GM18870 (cell line): ENCODE data around the gene IL4I1.
"Not testable (repeated sequence)": the region's sequence is repeated elsewhere in the genome, so short reads cannot be mapped to it uniquely, and the experiment has no call there.

Experiments used
- ATAC-seq: cut with Tn5 transposase; IDR thresholded peaks from one replicate; pipeline ENCODE4 v1.9.1; 2021; ENCODE audit warnings: moderate library complexity; ENCODE audit not compliant: unreplicated experiment

Gene IL4I1

GRCh38 chr19:49896863-49897621, at the start of gene IL4I1:
Gene IL4I1 (minus strand): TSS chr19:49896887. CDS start chr19:49896160, 727 bp downstream.
- peak; percentile 50 for ATAC-seq

GRCh38 chr19:49946415-49946814, 49.7 kb upstream of the IL4I1 start:
- ATAC-seq, result no peak

GRCh38 chr19:49944567-49944966, 47.9 kb upstream of the IL4I1 start:
- not testable (repeated sequence) for ATAC-seq

GRCh38 chr19:49940482-49940791, 43.8 kb upstream of the IL4I1 start:
- no peak for ATAC-seq

- ATAC-seq, result no peak
These were observed 43.2 kb upstream of the IL4I1 start for GRCh38 chr19:49939721-49940481.

GRCh38 chr19:49938662-49939061, 42.0 kb upstream of the IL4I1 start:
- no peak for ATAC-seq

GRCh38 chr19:49937750-49938381, 41.2 kb upstream of the IL4I1 start:
- ATAC-seq, result no peak

GRCh38 chr19:49936549-49936948, 39.9 kb upstream of the IL4I1 start:
- no peak for ATAC-seq

GRCh38 chr19:49933643-49934042, 37.0 kb upstream of the IL4I1 start:
- ATAC-seq, result no peak

- ATAC-seq, result no peak
These were observed 36.0 kb upstream of the IL4I1 start for GRCh38 chr19:49932731-49933131.

GRCh38 chr19:49932041-49932451, 35.4 kb upstream of the IL4I1 start:
- ATAC-seq, result no peak

- no peak for ATAC-seq
These were observed 34.8 kb upstream of the IL4I1 start for GRCh38 chr19:49931293-49932040.

GRCh38 chr19:49930483-49931011, 33.9 kb upstream of the IL4I1 start:
- no peak for ATAC-seq

GRCh38 chr19:49929611-49930482, 33.2 kb upstream of the IL4I1 start:
- ATAC-seq, result peak; percentile 66

GRCh38 chr19:49929121-49929610, 32.5 kb upstream of the IL4I1 start, which contains the start of the genes ATF5 and NUP62:
Gene ATF5 (plus strand): TSS chr19:49929205. CDS start chr19:49930851, 1,646 bp downstream.
Gene NUP62 (minus strand): TSS chr19:49929504. CDS start chr19:49909807, 19,697 bp downstream.
- ATAC-seq, result peak; percentile 41

- no peak for ATAC-seq
These were observed 31.0 kb upstream of the IL4I1 start for GRCh38 chr19:49927526-49928264.

- no peak for ATAC-seq
These were observed 29.8 kb upstream of the IL4I1 start for GRCh38 chr19:49926515-49926914.

GRCh38 chr19:49925486-49925885, 28.8 kb upstream of the IL4I1 start:
- no peak for ATAC-seq

GRCh38 chr19:49924881-49925210, 28.2 kb upstream of the IL4I1 start:
- ATAC-seq, result not testable (repeated sequence)
